Activated T-helper 2 cell treated with anti-CD3 and anti-CD28 coated beads, Interferon-gamma antibody, Interleukin-2, Interleukin-4, amounts not matched to agents 10 μg/mL and 5 μg/mL and 100 μg/mL, durations not matched to agents 14 hours and 24 hours and 36 hours (primary cell): ENCODE measurements around the gene ATP9B. TPM values are rescaled to one million over a fixed set of nuclear protein-coding genes. Genes with fewer than 3 reads are reported as not detected.

Experiments
- DNase-seq: peaks from one replicate; pipeline ENCODE4 v3.0.0; 2021; ENCODE audit warnings: low spot score
- H3K27ac Mint-ChIP-seq: one replicate; pipeline ENCODE4 v1.8.0; 2021; ENCODE audit warnings: mixed read lengths
- H3K27me3 Mint-ChIP-seq: one replicate; pipeline ENCODE4 v1.8.0; 2021; ENCODE audit warnings: low read depth, mixed read lengths
- H3K36me3 Mint-ChIP-seq: one replicate; pipeline ENCODE4 v1.8.0; 2021; ENCODE audit warnings: low read depth, mixed read lengths
- H3K4me1 Mint-ChIP-seq: one replicate; pipeline ENCODE4 v1.8.0; 2021; ENCODE audit warnings: low read depth, mixed read lengths
- H3K4me3 Mint-ChIP-seq: one replicate; pipeline ENCODE4 v1.8.0; 2021; ENCODE audit warnings: low read depth, mild to moderate bottlenecking, moderate library complexity, mixed read lengths
- H3K9me3 Mint-ChIP-seq: one replicate; pipeline ENCODE4 v1.8.0; 2021; ENCODE audit warnings: mixed read lengths
- intact Hi-C: fragments of 100-400 bp; cut with micrococcal nuclease; formaldehyde crosslinking; loops from one replicate; pipeline ENCODE4 v1.15.1; 2023
- total RNA-seq: library from RNA; stranded (reverse); gene quantifications from 2 replicates; pipeline ENCODE4 v1.2.3, GENCODE V29; 2022

ATP9B gene
- total RNA-seq, 1 donor from 2014 or later = 27.6 TPM

- Mint-ChIP-seq H3K27ac (peak overlapping the region; percentile 96), H3K27me3 (no peaks in the 10 kb centered on the region), H3K4me1 (peaks cover 54% of the 10 kb centered on the region), H3K9me3 (no peaks in the 10 kb centered on the region), H3K4me3 (peak overlapping the region; percentile 82), H3K36me3 (peaks cover 57% of the 10 kb centered on the region)
- DNase-seq = no peak
- intact Hi-C loops = no loop called here
Observed at GRCh38 chr18:79404567-79404910, 335.3 kb downstream of the ATP9B start.

GRCh38 chr18:79405019-79405780 is 336.0 kb downstream of the ATP9B start:
- DNase-seq = no peak
- intact Hi-C loops = no loop called here
- Mint-ChIP-seq H3K4me3 (peak overlapping the region; percentile 82), H3K27ac (peak overlapping the region; percentile 96), H3K4me1 (peaks cover 54% of the 10 kb centered on the region), H3K36me3 (peaks cover 57% of the 10 kb centered on the region), H3K9me3 (no peaks in the 10 kb centered on the region), H3K27me3 (no peaks in the 10 kb centered on the region)

GRCh38 chr18:79405781-79406575 is 336.8 kb downstream of the ATP9B start:
- peaks cover 52% of the 10 kb centered on the region for H3K4me1 Mint-ChIP-seq
- no peaks in the 10 kb centered on the region for H3K9me3 Mint-ChIP-seq
- H3K27me3 Mint-ChIP-seq = no peaks in the 10 kb centered on the region
- H3K4me3 Mint-ChIP-seq = peak overlapping the region; percentile 82
- H3K36me3 Mint-ChIP-seq = peaks cover 63% of the 10 kb centered on the region
- intact Hi-C loops = no loop called here
- H3K27ac Mint-ChIP-seq = peak overlapping the region; percentile 96
- DNase-seq = peak; percentile 83

- no peak overlapping the region for H3K4me3 Mint-ChIP-seq
- DNase-seq = no peak
- no peaks in the 10 kb centered on the region for H3K9me3 Mint-ChIP-seq
- intact Hi-C loops = no loop called here
- H3K27ac Mint-ChIP-seq = peak overlapping the region; percentile 96
- H3K27me3 Mint-ChIP-seq = no peaks in the 10 kb centered on the region
- peaks cover 46% of the 10 kb centered on the region for H3K4me1 Mint-ChIP-seq
- H3K36me3 Mint-ChIP-seq = peaks cover 64% of the 10 kb centered on the region
Observed at GRCh38 chr18:79406708-79407107, 337.5 kb downstream of the ATP9B start.

GRCh38 chr18:79409313-79409712 is 340.1 kb downstream of the ATP9B start:
- Mint-ChIP-seq H3K36me3 (peaks cover 62% of the 10 kb centered on the region), H3K27ac (no peak overlapping the region), H3K4me3 (no peak overlapping the region), H3K9me3 (no peaks in the 10 kb centered on the region), H3K27me3 (no peaks in the 10 kb centered on the region), H3K4me1 (peaks cover 24% of the 10 kb centered on the region)
- intact Hi-C loops = no loop called here
- no peak for DNase-seq

- H3K27me3 Mint-ChIP-seq = no peaks in the 10 kb centered on the region
- H3K9me3 Mint-ChIP-seq = no peaks in the 10 kb centered on the region
- H3K4me3 Mint-ChIP-seq = no peak overlapping the region
- no peak for DNase-seq
- peaks cover 15% of the 10 kb centered on the region for H3K4me1 Mint-ChIP-seq
- intact Hi-C loops = no loop called here
- H3K36me3 Mint-ChIP-seq = peaks cover 61% of the 10 kb centered on the region
- no peak overlapping the region for H3K27ac Mint-ChIP-seq
Observed at GRCh38 chr18:79410171-79410641, 341.0 kb downstream of the ATP9B start.

GRCh38 chr18:79410731-79411613 is 341.8 kb downstream of the ATP9B start:
- Mint-ChIP-seq H3K27me3 (no peaks in the 10 kb centered on the region), H3K4me3 (no peak overlapping the region), H3K27ac (no peak overlapping the region), H3K36me3 (peaks cover 57% of the 10 kb centered on the region), H3K4me1 (peaks cover 10% of the 10 kb centered on the region), H3K9me3 (no peaks in the 10 kb centered on the region)
- intact Hi-C loops = no loop called here
- DNase-seq = no peak

- intact Hi-C loops = no loop called here
- Mint-ChIP-seq H3K9me3 (no peaks in the 10 kb centered on the region), H3K27ac (no peak overlapping the region), H3K27me3 (no peaks in the 10 kb centered on the region), H3K4me3 (no peak overlapping the region), H3K36me3 (peaks cover 54% of the 10 kb centered on the region), H3K4me1 (peaks cover 5% of the 10 kb centered on the region)
- no peak for DNase-seq
Observed at GRCh38 chr18:79411614-79412526, 342.7 kb downstream of the ATP9B start.

- H3K4me3 Mint-ChIP-seq = no peak overlapping the region
- peaks cover 3% of the 10 kb centered on the region for H3K4me1 Mint-ChIP-seq
- peaks cover 46% of the 10 kb centered on the region for H3K36me3 Mint-ChIP-seq
- no peak for DNase-seq
- no peaks in the 10 kb centered on the region for H3K27me3 Mint-ChIP-seq
- intact Hi-C loops = no loop called here
- H3K27ac Mint-ChIP-seq = peak overlapping the region; percentile 34
- H3K9me3 Mint-ChIP-seq = no peaks in the 10 kb centered on the region
Observed at GRCh38 chr18:79413025-79413424, 343.8 kb downstream of the ATP9B start.

- Mint-ChIP-seq H3K27ac (no peak overlapping the region), H3K4me3 (no peak overlapping the region), H3K27me3 (no peaks in the 10 kb centered on the region), H3K9me3 (no peaks in the 10 kb centered on the region), H3K36me3 (peaks cover 46% of the 10 kb centered on the region), H3K4me1 (peaks cover 3% of the 10 kb centered on the region)
- DNase-seq = no peak
- intact Hi-C loops = no loop called here
Observed at GRCh38 chr18:79413426-79413825, 344.2 kb downstream of the ATP9B start.

GRCh38 chr18:79413901-79414300 is 344.7 kb downstream of the ATP9B start:
- Mint-ChIP-seq H3K4me3 (no peak overlapping the region), H3K27me3 (no peaks in the 10 kb centered on the region), H3K27ac (no peak overlapping the region), H3K4me1 (peaks cover 3% of the 10 kb centered on the region), H3K36me3 (peaks cover 51% of the 10 kb centered on the region), H3K9me3 (no peaks in the 10 kb centered on the region)
- DNase-seq = no peak
- intact Hi-C loops = no loop called here
